Activated T-helper 2 cell treated with anti-CD3 and anti-CD28 coated beads, Interferon-gamma antibody, Interleukin-2, Interleukin-4, amounts not matched to agents 10 μg/mL and 5 μg/mL and 100 μg/mL, durations not matched to agents 14 hours and 24 hours and 36 hours (primary cell): ENCODE data around the gene NRXN3. TPM values are rescaled to one million over a fixed set of nuclear protein-coding genes. Genes with fewer than 3 reads are reported as not detected.
"Not testable (repeated sequence)": the region's sequence is repeated elsewhere in the genome, so short reads cannot be mapped to it uniquely, and the experiment has no call there.

ENCODE experiments used
- DNase-seq: peaks from one replicate; pipeline ENCODE4 v3.0.0; 2021; ENCODE audit warnings: low spot score
- H3K27ac Mint-ChIP-seq: one replicate; pipeline ENCODE4 v1.8.0; 2021; ENCODE audit warnings: mixed read lengths
- H3K27me3 Mint-ChIP-seq: one replicate; pipeline ENCODE4 v1.8.0; 2021; ENCODE audit warnings: low read depth, mixed read lengths
- H3K36me3 Mint-ChIP-seq: one replicate; pipeline ENCODE4 v1.8.0; 2021; ENCODE audit warnings: low read depth, mixed read lengths
- H3K4me1 Mint-ChIP-seq: one replicate; pipeline ENCODE4 v1.8.0; 2021; ENCODE audit warnings: low read depth, mixed read lengths
- H3K4me3 Mint-ChIP-seq: one replicate; pipeline ENCODE4 v1.8.0; 2021; ENCODE audit warnings: low read depth, mild to moderate bottlenecking, moderate library complexity, mixed read lengths
- H3K9me3 Mint-ChIP-seq: one replicate; pipeline ENCODE4 v1.8.0; 2021; ENCODE audit warnings: mixed read lengths
- intact Hi-C: fragments of 100-400 bp; cut with micrococcal nuclease; formaldehyde crosslinking; loops from one replicate; pipeline ENCODE4 v1.15.1; 2023
- total RNA-seq: library from RNA; stranded (reverse); gene quantifications from 2 replicates; pipeline ENCODE4 v1.2.3, GENCODE V29; 2022

The NRXN3 gene
- total RNA-seq, 1 donor from 2014 or later, result not detected

DNA sequence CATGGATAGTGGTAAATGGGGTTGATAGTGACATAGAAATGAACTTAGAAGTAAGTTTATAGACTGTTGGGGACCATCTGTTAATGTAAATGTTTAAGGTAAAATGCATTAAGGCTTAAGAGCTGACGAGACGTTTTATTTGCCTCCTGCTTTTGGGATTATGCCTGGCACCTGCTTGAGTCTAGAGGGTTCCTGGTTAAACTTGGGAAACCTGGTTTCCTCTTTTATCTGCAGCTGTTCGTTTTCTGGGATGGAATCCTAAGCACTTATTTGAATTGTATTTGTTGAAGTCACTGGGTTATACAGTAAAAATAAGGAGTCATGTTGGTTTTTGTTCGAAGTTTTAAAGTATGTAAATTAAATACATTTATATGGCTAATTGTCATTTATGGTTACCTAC is 914.7 kb downstream of the NRXN3 start:
- no peak for DNase-seq
- H3K27ac Mint-ChIP-seq, result no peak overlapping the region

DNA sequence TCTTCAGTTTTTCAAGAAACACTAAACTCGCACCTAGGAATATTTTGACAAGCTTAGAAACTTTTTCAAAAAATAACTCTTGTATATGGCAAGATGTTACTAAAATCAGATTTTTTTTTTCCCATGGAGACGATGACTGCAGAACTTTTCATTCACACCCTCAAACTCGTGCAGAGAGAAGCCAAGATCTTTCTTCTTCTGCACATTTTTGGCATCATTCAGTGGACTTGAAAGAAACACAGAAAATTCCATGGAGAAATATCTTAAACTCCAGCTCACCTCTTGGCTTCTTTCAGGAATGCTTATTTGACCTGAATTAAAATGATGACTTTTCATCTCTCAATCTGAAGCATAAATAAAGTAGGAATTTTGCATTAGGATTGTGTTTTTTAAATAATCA is 919.4 kb downstream of the NRXN3 start:
- Mint-ChIP-seq H3K9me3 (no peaks in the 10 kb centered on the region), H3K36me3 (no peaks in the 10 kb centered on the region), H3K27ac (no peak overlapping the region), H3K27me3 (no peaks in the 10 kb centered on the region), H3K4me3 (no peak overlapping the region), H3K4me1 (no peaks in the 10 kb centered on the region)
- intact Hi-C loops, result no loop called here
- DNase-seq, result no peak

More for the DNA sequence above, 914.7 kb downstream of the NRXN3 start:
- Mint-ChIP-seq H3K27me3 (no peaks in the 10 kb centered on the region), H3K4me3 (no peak overlapping the region), H3K9me3 (peaks cover 4% of the 10 kb centered on the region), H3K36me3 (no peaks in the 10 kb centered on the region), H3K4me1 (no peaks in the 10 kb centered on the region)
- intact Hi-C loops, result no loop called here

DNA sequence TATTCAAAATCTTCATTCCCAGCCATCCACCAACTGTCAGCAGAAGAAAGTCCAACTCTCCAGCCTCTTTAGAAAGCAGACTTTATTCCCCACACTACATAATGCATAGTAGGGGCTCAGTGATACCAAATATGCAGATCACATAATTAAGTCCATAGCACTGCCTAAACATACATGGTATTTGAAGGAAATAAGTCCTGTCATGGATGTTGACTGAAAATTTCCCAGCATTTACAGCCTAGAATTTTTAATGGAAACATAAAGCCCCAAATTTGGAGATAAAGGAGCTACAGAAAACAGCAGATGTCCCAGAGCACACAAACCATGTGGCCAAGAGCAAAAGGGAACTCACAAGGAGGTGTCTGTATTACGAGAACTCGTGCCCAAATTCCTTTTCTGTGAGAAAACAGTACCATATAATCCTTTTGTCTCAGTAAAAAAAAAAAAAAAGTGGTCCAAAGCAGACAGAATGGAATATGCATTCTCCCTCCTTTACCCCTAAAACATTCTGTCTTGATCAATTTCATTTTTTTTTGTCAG is 920.5 kb downstream of the NRXN3 start:
- Mint-ChIP-seq H3K36me3 (no peaks in the 10 kb centered on the region), H3K9me3 (no peaks in the 10 kb centered on the region), H3K27ac (no peak overlapping the region), H3K4me1 (no peaks in the 10 kb centered on the region), H3K27me3 (no peaks in the 10 kb centered on the region), H3K4me3 (no peak overlapping the region)
- intact Hi-C loops, result no loop called here
- DNase-seq, result no peak

DNA sequence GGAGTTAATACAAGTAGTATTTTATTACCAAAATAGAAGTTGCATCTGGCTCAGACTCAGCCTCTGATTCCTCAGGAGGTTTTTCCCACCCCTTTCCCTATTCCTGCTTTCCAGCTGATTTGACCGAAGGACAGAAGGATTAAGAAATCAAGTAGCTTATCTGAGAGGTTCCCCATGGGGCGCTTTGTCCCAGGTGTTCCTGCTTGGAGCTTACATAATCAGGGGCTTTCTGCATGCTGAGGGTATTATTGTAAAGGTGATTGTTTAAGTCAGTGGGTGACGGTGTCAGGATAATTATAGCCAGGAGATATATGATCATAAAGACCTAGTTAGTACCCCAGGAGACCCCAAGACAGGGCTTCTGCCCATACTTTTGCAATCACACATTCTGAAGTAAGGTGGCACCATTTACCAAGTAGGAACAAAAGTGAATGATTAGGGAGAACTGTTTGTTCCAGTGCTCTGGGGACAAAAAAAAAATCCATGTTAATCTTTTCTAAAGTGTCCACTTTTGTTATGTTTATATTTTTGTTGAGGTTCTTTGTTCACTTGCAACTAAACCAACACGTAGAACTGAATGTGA is 921.3 kb downstream of the NRXN3 start:
- no peaks in the 10 kb centered on the region for H3K4me1 Mint-ChIP-seq
- no peaks in the 10 kb centered on the region for H3K36me3 Mint-ChIP-seq
- intact Hi-C loops, result no loop called here

DNA sequence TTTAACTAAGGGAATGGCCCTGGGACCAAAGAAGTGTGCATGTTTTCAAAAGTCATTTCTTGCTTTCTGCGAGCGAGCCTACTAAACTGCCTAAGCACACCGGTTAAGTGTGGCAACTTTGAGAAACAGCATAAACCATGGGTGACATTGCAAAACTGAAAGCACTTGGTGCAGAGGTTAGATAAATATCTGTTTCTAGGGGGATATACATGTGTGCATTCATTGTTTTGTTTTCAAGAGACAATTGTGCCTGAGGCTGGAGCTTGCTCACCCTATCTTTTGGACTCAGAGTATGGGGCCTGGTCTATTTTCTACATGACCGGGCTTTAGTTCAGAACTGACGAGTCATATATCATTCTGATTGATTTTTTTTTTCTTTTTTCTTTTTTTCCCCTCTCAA is 923.4 kb downstream of the NRXN3 start:
- DNase-seq, result no peak
- H3K4me3 Mint-ChIP-seq, result no peak overlapping the region

More for the DNA sequence above, 921.3 kb downstream of the NRXN3 start:
- no peaks in the 10 kb centered on the region for H3K27me3 Mint-ChIP-seq
- H3K27ac Mint-ChIP-seq, result no peak overlapping the region
- H3K4me3 Mint-ChIP-seq, result no peak overlapping the region
- no peak for DNase-seq
- H3K9me3 Mint-ChIP-seq, result no peaks in the 10 kb centered on the region

DNA sequence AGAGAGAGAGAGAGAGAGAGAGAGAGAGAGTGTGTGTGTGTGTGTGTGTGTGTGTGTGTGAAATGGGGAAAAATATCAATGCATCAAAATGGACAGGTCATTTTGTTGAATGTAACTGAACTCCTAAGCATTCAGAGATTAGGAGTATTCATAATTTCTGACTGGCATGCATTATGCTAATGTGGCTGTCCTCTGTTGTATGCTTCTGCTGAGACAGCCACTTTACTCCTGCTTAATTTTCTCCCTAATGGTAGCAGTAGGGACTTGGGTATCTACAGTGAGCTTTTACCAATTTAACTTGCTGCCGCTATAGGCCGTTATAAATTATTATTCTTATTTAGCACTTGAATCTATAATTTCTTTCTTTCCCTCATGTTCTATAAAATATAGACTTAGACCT is 924.8 kb downstream of the NRXN3 start:
- H3K4me3 Mint-ChIP-seq, result no peak overlapping the region

More for the DNA sequence above, 923.4 kb downstream of the NRXN3 start:
- intact Hi-C loops, result no loop called here
- H3K27me3 Mint-ChIP-seq, result no peaks in the 10 kb centered on the region
- H3K27ac Mint-ChIP-seq, result no peak overlapping the region
- no peaks in the 10 kb centered on the region for H3K4me1 Mint-ChIP-seq
- H3K36me3 Mint-ChIP-seq, result no peaks in the 10 kb centered on the region
- H3K9me3 Mint-ChIP-seq, result no peaks in the 10 kb centered on the region

DNA sequence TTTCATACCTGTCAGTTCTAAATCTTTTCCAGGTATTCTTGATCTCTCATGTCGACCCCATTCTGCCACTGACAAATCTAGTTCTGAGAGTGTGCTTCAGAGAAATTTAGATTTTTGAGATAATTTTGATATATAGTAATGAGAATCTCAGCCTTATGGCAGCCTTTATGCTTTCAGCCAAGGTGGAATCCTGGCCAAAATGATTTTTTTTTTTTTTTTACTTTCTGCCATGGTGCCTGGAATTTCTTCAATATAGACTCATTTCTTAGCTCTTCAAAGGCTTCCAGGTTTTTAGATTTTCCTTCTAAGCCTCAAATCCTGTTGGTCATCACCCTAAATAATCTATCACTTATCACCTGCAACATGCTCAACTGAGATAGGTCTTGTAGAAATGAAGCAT is 926.6 kb downstream of the NRXN3 start:
- intact Hi-C loops, result no loop called here
- H3K27me3 Mint-ChIP-seq, result no peaks in the 10 kb centered on the region
- H3K4me3 Mint-ChIP-seq, result no peak overlapping the region
- no peaks in the 10 kb centered on the region for H3K4me1 Mint-ChIP-seq
- H3K36me3 Mint-ChIP-seq, result no peaks in the 10 kb centered on the region
- no peak overlapping the region for H3K27ac Mint-ChIP-seq
- H3K9me3 Mint-ChIP-seq, result no peaks in the 10 kb centered on the region
- no peak for DNase-seq

More for the DNA sequence above, 924.8 kb downstream of the NRXN3 start:
- no peaks in the 10 kb centered on the region for H3K9me3 Mint-ChIP-seq
- H3K36me3 Mint-ChIP-seq, result no peaks in the 10 kb centered on the region
- no peak for DNase-seq
- no peaks in the 10 kb centered on the region for H3K4me1 Mint-ChIP-seq
- intact Hi-C loops, result no loop called here
- H3K27me3 Mint-ChIP-seq, result no peaks in the 10 kb centered on the region
- H3K27ac Mint-ChIP-seq, result no peak overlapping the region

DNA sequence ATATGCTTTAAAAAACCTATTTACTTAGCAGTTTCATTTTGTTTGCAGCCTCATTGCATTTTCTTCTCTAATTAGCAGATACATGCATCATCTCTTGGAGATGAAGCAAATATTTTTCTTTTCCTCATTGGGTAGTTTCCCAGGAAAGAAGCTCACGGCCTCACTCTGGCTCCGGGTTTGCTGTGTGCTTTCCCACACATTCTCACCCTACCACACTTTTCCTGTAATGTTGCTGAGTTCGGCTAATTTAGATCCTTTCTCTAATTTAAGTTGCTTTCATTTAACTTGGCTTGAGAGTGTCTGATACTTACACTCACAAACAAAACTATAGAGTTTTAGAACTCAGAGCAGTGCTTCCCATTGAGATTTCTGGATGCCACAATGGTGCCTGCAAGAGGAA is 928.2 kb downstream of the NRXN3 start:
- no peaks in the 10 kb centered on the region for H3K27me3 Mint-ChIP-seq

DNA sequence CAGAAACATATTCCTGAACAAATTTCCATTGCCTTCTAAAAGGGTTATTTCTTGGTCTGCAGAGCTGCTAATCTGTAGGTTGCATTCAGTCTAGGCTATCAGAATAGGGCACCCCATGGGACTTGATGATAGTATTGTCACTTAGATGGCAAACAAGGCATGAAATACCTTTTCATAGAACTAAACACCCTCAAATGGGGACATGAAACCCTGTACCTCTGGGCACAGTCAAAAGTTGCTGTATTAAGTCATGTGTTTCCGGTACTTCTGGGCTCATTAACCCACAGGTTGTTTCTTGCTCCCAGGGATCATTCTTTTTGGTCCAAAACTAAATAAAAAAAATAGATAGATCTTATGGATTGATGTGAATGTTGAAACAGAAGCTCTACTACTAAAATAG is 930.4 kb downstream of the NRXN3 start:
- no peaks in the 10 kb centered on the region for H3K9me3 Mint-ChIP-seq

More for the DNA sequence above, 928.2 kb downstream of the NRXN3 start:
- H3K4me3 Mint-ChIP-seq, result no peak overlapping the region
- H3K27ac Mint-ChIP-seq, result no peak overlapping the region
- no peak for DNase-seq
- H3K36me3 Mint-ChIP-seq, result no peaks in the 10 kb centered on the region
- H3K4me1 Mint-ChIP-seq, result no peaks in the 10 kb centered on the region
- intact Hi-C loops, result no loop called here
- no peaks in the 10 kb centered on the region for H3K9me3 Mint-ChIP-seq

DNA sequence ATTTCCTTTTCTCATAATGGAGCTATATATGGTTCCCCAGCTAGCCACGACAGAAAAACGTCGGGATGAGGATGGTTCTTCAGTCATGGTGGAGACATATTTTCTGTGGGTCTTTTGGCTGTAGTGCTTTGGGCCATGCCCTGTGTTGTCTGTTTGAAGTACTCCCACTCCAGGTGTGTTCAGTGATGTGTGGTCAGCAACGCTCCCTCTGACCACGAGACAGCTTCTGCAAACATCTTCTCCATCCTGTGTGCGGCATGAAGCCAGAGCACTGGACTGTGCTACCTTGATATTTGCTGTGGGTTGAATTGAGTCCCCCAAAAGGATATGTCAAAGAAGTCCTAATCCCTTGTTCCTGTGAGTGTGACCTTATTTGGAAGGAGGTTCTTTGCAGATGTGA is 931.2 kb downstream of the NRXN3 start:
- no peaks in the 10 kb centered on the region for H3K36me3 Mint-ChIP-seq
- DNase-seq, result no peak
- intact Hi-C loops, result no loop called here
- no peaks in the 10 kb centered on the region for H3K27me3 Mint-ChIP-seq
- peaks cover 4% of the 10 kb centered on the region for H3K9me3 Mint-ChIP-seq
- no peak overlapping the region for H3K27ac Mint-ChIP-seq
- no peaks in the 10 kb centered on the region for H3K4me1 Mint-ChIP-seq
- no peak overlapping the region for H3K4me3 Mint-ChIP-seq

More for the DNA sequence above, 930.4 kb downstream of the NRXN3 start:
- no peak overlapping the region for H3K27ac Mint-ChIP-seq
- no peaks in the 10 kb centered on the region for H3K36me3 Mint-ChIP-seq
- no peak overlapping the region for H3K4me3 Mint-ChIP-seq
- intact Hi-C loops, result no loop called here
- no peaks in the 10 kb centered on the region for H3K27me3 Mint-ChIP-seq
- no peak for DNase-seq
- H3K4me1 Mint-ChIP-seq, result no peaks in the 10 kb centered on the region

DNA sequence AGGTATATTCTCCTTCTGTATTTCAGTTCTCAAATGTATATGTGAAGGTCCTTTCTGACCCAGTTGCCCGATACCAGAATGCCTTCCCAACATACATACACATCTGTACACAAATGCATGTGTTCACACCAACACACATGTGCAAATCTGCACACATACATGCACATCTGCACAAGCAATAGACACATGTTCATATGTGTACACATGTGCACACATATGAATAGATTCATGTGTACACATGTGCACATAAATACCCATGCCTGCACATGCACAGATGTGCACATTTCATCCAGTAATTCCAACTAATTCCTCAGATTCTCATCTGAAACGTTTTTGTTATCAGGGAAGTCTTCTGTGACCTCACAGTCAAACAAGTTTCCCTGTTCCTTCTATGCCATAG is 933.6 kb downstream of the NRXN3 start:
- DNase-seq, result no peak
- Mint-ChIP-seq H3K36me3 (no peaks in the 10 kb centered on the region), H3K4me3 (no peak overlapping the region), H3K4me1 (no peaks in the 10 kb centered on the region), H3K27me3 (no peaks in the 10 kb centered on the region), H3K9me3 (peaks cover 4% of the 10 kb centered on the region), H3K27ac (no peak overlapping the region)
- intact Hi-C loops, result no loop called here

DNA sequence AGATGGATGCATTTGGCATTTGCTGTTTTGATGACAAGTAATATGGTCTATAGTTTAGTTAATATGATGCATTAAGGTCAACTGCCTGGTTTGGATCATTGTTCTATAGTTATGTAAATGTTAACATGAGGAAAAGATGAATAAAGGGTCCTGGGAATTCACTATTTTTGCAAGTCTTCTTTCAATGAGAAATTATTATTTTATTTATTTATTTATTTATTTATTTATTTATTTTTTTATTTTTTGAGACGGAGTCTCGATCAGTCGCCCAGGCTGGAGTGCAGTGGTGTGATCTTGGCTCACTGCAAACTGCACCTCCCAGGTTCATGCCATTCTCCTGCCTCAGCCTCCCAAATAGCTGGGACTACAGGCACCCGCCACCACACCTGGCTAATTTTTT is 940.4 kb downstream of the NRXN3 start:
- intact Hi-C loops, result not testable (repeated sequence)

DNA sequence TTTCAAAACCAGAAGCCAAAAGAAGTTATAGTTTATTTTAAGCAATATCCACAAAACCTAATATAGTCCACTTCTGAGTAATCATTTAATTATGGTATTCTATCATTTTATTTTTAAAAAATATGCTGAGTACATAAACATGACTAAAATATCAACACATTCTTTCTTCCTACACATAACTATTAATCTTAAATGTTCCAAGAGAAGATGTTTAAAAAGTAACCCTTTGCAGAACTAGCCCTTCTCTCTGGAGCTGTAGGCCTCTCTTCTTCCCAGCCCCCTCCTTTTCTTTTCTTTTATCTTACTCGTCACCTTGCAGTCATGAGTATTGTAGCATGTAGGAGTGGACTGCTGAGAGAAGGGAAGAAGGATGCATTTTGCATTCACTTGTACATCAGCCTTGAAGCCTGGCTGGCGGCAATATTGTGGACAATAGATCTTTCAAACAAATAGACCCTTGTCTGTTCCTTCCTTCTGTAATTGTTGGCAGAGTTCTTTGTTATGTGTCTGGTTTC is 941.9 kb downstream of the NRXN3 start:
- Mint-ChIP-seq H3K36me3 (no peaks in the 10 kb centered on the region), H3K9me3 (peaks cover 5% of the 10 kb centered on the region), H3K27ac (no peak overlapping the region), H3K4me1 (no peaks in the 10 kb centered on the region), H3K4me3 (no peak overlapping the region), H3K27me3 (no peaks in the 10 kb centered on the region)
- DNase-seq, result no peak
- intact Hi-C loops, result no loop called here

More for the DNA sequence above, 940.4 kb downstream of the NRXN3 start:
- DNase-seq, H3K4me3 Mint-ChIP-seq, H3K27ac Mint-ChIP-seq, H3K27me3 Mint-ChIP-seq, H3K4me1 Mint-ChIP-seq, H3K9me3 Mint-ChIP-seq, H3K36me3 Mint-ChIP-seq: not testable (repeated sequence)
